Measurements from ENCODE around the gene PCBP2. TPM values are rescaled to one million over a fixed set of nuclear protein-coding genes. Genes with fewer than 3 reads are reported as not detected.

PCBP2 gene
- total and polyA plus RNA-seq, 10 donors = 449 to 779 (median 631) TPM

- H3K4me1 ChIP-seq = peaks cover 12 to 56% (median 32%) of the 10 kb centered on the region in 6 donors
- no peak for TF ChIP-seq POLR2A (IDR thresholded peaks at IDR 0.05)
- intact Hi-C loops (cut with DNase I; ENCODE audit: low total_unique reads) = no loop called here
- no peak for DNase-seq
- 55 to 80% (median 73%) methylated on average over 19 to 20 of the region's 20 CpGs for WGBS, 5 donors
- H3K27me3 ChIP-seq (replicated peaks in 1 of 7) = no peaks in the 10 kb centered on the region
- peaks cover 0 to 12% (median under 1%) of the 10 kb centered on the region in 6 donors for H3K36me3 ChIP-seq
- peak overlapping the region; percentile 48 to 88 (median 82) for H3K27ac ChIP-seq
- no peaks in the 10 kb centered on the region for H3K9me3 ChIP-seq
- peak overlapping the region in 6 of 8 donors; percentile 51 to 81 (median 58) for H3K4me3 ChIP-seq
These were observed 40.3 kb downstream of the PCBP2 start for GRCh38 chr12:53492188-53492587.

- H3K27ac ChIP-seq = peak overlapping the region; percentile 60 to 88 (median 82)
- H3K36me3 ChIP-seq = peaks cover 0 to 4% (median 0%) of the 10 kb centered on the region in 6 donors
- no peaks in the 10 kb centered on the region for H3K9me3 ChIP-seq
- TF ChIP-seq CTCF (IDR thresholded peaks at IDR 0.05 in 8 of 11, conservative IDR thresholded peaks at IDR 0.05 in 3 of 11) = no peak
- peak in 1 of 3 donors; percentile 73 for TF ChIP-seq POLR2A (IDR thresholded peaks at IDR 0.05)
- peak; percentile 90 to 92 (median 90) for TF ChIP-seq POLR2AphosphoS5 (IDR thresholded peaks at IDR 0.05)
- peak; percentile 98 for DNase-seq
- no peaks in the 10 kb centered on the region for H3K27me3 ChIP-seq (replicated peaks in 1 of 7)
- 1 to 2% (median 1%) methylated on average over 27 to 52 of the region's 52 CpGs for WGBS, 5 donors
- intact Hi-C loops (cut with DNase I; ENCODE audit: low total_unique reads) = no loop called here
- peak overlapping the region; percentile 23 to 81 (median 56) for H3K4me3 ChIP-seq
- peaks cover 12 to 64% (median 35%) of the 10 kb centered on the region in 6 donors for H3K4me1 ChIP-seq
These were observed 41.1 kb downstream of the PCBP2 start for GRCh38 chr12:53492830-53493609.

GRCh38 chr12:53493610-53494391 is 41.9 kb downstream of the PCBP2 start:
- Histone ChIP-seq H3K27ac (peak overlapping the region; percentile 60 to 88 (median 82)), H3K4me3 (peak overlapping the region; percentile 23 to 81 (median 56)), H3K36me3 (no peaks in the 10 kb centered on the region), H3K4me1 (peaks cover 12 to 72% (median 41%) of the 10 kb centered on the region in 6 donors), H3K27me3 (replicated peaks in 1 of 7) (no peaks in the 10 kb centered on the region), H3K9me3 (no peaks in the 10 kb centered on the region)
- TF ChIP-seq CTCF (IDR thresholded peaks at IDR 0.05 in 8 of 11, conservative IDR thresholded peaks at IDR 0.05 in 3 of 11) (no peak), POLR2A (IDR thresholded peaks at IDR 0.05) (no peak), POLR2AphosphoS5 (IDR thresholded peaks at IDR 0.05) (no peak)
- intact Hi-C loops (cut with DNase I; ENCODE audit: low total_unique reads) = no loop called here
- 43 to 50% (median 48%) methylated on average over 11 of the region's 11 CpGs for WGBS, 5 donors
- no peak for DNase-seq

GRCh38 chr12:53495903-53496751 is 44.2 kb downstream of the PCBP2 start:
- Histone ChIP-seq H3K27me3 (replicated peaks in 1 of 7) (no peaks in the 10 kb centered on the region), H3K36me3 (no peaks in the 10 kb centered on the region), H3K9me3 (no peaks in the 10 kb centered on the region), H3K4me1 (peaks cover 12 to 88% (median 54%) of the 10 kb centered on the region in 6 donors), H3K27ac (peak overlapping the region in 7 of 8 donors; percentile 12 to 98 (median 58)), H3K4me3 (peak overlapping the region in 2 of 8 donors; percentile 24 to 34)
- peak in 2 of 3 donors; percentile 36 to 48 for TF ChIP-seq POLR2AphosphoS5 (IDR thresholded peaks at IDR 0.05)
- TF ChIP-seq CTCF (IDR thresholded peaks at IDR 0.05 in 8 of 11, conservative IDR thresholded peaks at IDR 0.05 in 3 of 11) = no peak
- TF ChIP-seq POLR2A (IDR thresholded peaks at IDR 0.05) = no peak
- 37 to 55% (median 46%) methylated on average over 5 of the region's 5 CpGs for WGBS, 5 donors
- DNase-seq = no peak
- intact Hi-C loops (cut with DNase I; ENCODE audit: low total_unique reads) = no loop called here

Data from spleen (tissue), 11 donors.